Mesenchymal stem cell (in vitro differentiated cells and primary cell): ENCODE data around the gene DCHS1. TPM values are rescaled to one million over a fixed set of nuclear protein-coding genes. Genes with fewer than 3 reads are reported as not detected.
"Not testable (repeated sequence)": the region's sequence is repeated elsewhere in the genome, so short reads cannot be mapped to it uniquely, and the experiment has no call there.

Experiments
- DNase-seq: peaks from one replicate; pipeline ENCODE4 v3.0.0-alpha.2; 2013
- H2AFZ ChIP-seq: one replicate; pipeline ENCODE4 v1.6.1; 2013; ENCODE audit warnings: low read depth, mild to moderate bottlenecking, control low read depth, inconsistent platforms, low read length, moderate library complexity
- H2AK5ac ChIP-seq: 2 replicates; pipeline ENCODE4 v1.6.1; 2013; ENCODE audit warnings: low read length, moderate library complexity, mild to moderate bottlenecking, inconsistent platforms; ENCODE audit not compliant: severe bottlenecking
- H2BK120ac ChIP-seq: one replicate; pipeline ENCODE4 v1.6.1; 2013; ENCODE audit warnings: low read depth, mild to moderate bottlenecking, inconsistent platforms, low read length, moderate library complexity
- H2BK12ac ChIP-seq, 2 experiments: one replicate each; pipeline ENCODE4 v1.6.1; 2013; ENCODE audit warnings: inconsistent platforms in 2 of 2, low read length in 2 of 2, mild to moderate bottlenecking in 2 of 2, moderate library complexity in 2 of 2, control low read depth in 1 of 2
- H2BK15ac ChIP-seq: one replicate; pipeline ENCODE4 v1.6.1; 2013; ENCODE audit warnings: mild to moderate bottlenecking, low read depth, inconsistent platforms; ENCODE audit not compliant: poor library complexity, severe bottlenecking
- H2BK5ac ChIP-seq: 2 replicates; pipeline ENCODE4 v1.6.1; 2013; ENCODE audit warnings: low read depth, mild to moderate bottlenecking, low read length, control low read depth, inconsistent platforms; ENCODE audit not compliant: poor library complexity, severe bottlenecking
- H3K14ac ChIP-seq, 2 experiments: one replicate each; pipeline ENCODE4 v1.6.1; 2013; ENCODE audit warnings: inconsistent platforms in 2 of 2, low read length in 2 of 2, control low read depth in 1 of 2, mild to moderate bottlenecking in 1 of 2, moderate library complexity in 1 of 2
- H3K18ac ChIP-seq, 2 experiments: one replicate each; pipeline ENCODE4 v1.6.1; 2013; ENCODE audit warnings: inconsistent platforms in 2 of 2, low read length in 2 of 2, control low read depth in 1 of 2, low read depth in 1 of 2, mild to moderate bottlenecking in 1 of 2
- H3K23ac ChIP-seq, 2 experiments: one replicate each; pipeline ENCODE4 v1.6.1; 2013; ENCODE audit warnings: inconsistent platforms in 2 of 2, low read length in 2 of 2, mild to moderate bottlenecking in 2 of 2, moderate library complexity in 2 of 2, control low read depth in 1 of 2
- H3K27ac ChIP-seq: 2 replicates; pipeline ENCODE4 v1.5.1; 2013; ENCODE audit warnings: mild to moderate bottlenecking, moderate library complexity, low read length, control low read depth, inconsistent platforms; ENCODE audit not compliant: poor library complexity, severe bottlenecking
- H3K27me3 ChIP-seq, 2 experiments: 2 replicates each; pipeline versions ENCODE4 v1.6.1 to v1.7.0; 2013; ENCODE audit warnings: low read length in 2 of 2, mild to moderate bottlenecking in 2 of 2, moderate library complexity in 2 of 2, control low read depth in 1 of 2, inconsistent platforms in 1 of 2; ENCODE audit not compliant: control insufficient read depth in 1 of 2, insufficient read depth in 1 of 2
- H3K36me3 ChIP-seq, 2 experiments: 2 replicates each; pipeline versions ENCODE4 v1.6.1 to v1.7.0; 2013; ENCODE audit warnings: low read length in 2 of 2, control low read depth in 1 of 2, inconsistent platforms in 1 of 2, low read depth in 1 of 2, mild to moderate bottlenecking in 1 of 2; ENCODE audit not compliant: insufficient read depth in 2 of 2, control insufficient read depth in 1 of 2
- H3K4ac ChIP-seq, 2 experiments: one replicate each; pipeline ENCODE4 v1.6.1; 2013; ENCODE audit warnings: inconsistent platforms in 2 of 2, low read length in 2 of 2, mild to moderate bottlenecking in 2 of 2, moderate library complexity in 2 of 2, control low read depth in 1 of 2, low read depth in 1 of 2
- H3K4me1 ChIP-seq: 2 replicates; pipeline ENCODE4 v1.6.1; 2013; ENCODE audit warnings: low read depth, low read length, control low read depth; ENCODE audit not compliant: control insufficient read depth, insufficient read depth
- H3K4me2 ChIP-seq: 2 replicates; pipeline ENCODE4 v1.6.1; 2013; ENCODE audit warnings: low read length, mild to moderate bottlenecking, inconsistent platforms; ENCODE audit not compliant: poor library complexity, severe bottlenecking
- H3K4me3 ChIP-seq, 2 experiments: 2 replicates each; pipeline versions ENCODE4 v1.5.1 to v1.7.0; 2013; ENCODE audit warnings: low read length in 2 of 2, mild to moderate bottlenecking in 2 of 2, control low read depth in 1 of 2, low read depth in 1 of 2; ENCODE audit not compliant: insufficient read depth in 1 of 2
- H3K79me1 ChIP-seq: replicated peaks from 2 replicates; pipeline ENCODE4 v1.6.1; 2013; ENCODE audit warnings: mild to moderate bottlenecking, control low read depth, low read length, inconsistent platforms; ENCODE audit not compliant: poor library complexity, severe bottlenecking
- H3K9ac ChIP-seq: 2 replicates; pipeline ENCODE4 v1.7.0; 2013; ENCODE audit warnings: mild to moderate bottlenecking, low read length, moderate library complexity
- H3K9me3 ChIP-seq: 2 replicates; pipeline ENCODE4 v1.7.0; 2013; ENCODE audit warnings: mild to moderate bottlenecking, low read length; ENCODE audit not compliant: control insufficient read depth
- H4K8ac ChIP-seq: one replicate; pipeline ENCODE4 v1.6.1; 2013; ENCODE audit warnings: inconsistent platforms, mild to moderate bottlenecking, low read length, moderate library complexity
- H4K91ac ChIP-seq: one replicate; pipeline ENCODE4 v1.6.1; 2013; ENCODE audit warnings: mild to moderate bottlenecking, low read length, inconsistent platforms
- WGBS: methylation state at CpG from one replicate; pipeline ENCODE4 v1.1.7; 2013; ENCODE audit warnings: mixed read lengths; 5-methylcytosine and 5-hydroxymethylcytosine counted together
- polyA plus RNA-seq, 2 experiments: library from polyadenylated mRNA; stranded (reverse); fragments of 200-250 nt; gene quantifications; one replicate each; pipeline ENCODE4 v1.2.3, GENCODE V29; 2013

Gene DCHS1, protein sequence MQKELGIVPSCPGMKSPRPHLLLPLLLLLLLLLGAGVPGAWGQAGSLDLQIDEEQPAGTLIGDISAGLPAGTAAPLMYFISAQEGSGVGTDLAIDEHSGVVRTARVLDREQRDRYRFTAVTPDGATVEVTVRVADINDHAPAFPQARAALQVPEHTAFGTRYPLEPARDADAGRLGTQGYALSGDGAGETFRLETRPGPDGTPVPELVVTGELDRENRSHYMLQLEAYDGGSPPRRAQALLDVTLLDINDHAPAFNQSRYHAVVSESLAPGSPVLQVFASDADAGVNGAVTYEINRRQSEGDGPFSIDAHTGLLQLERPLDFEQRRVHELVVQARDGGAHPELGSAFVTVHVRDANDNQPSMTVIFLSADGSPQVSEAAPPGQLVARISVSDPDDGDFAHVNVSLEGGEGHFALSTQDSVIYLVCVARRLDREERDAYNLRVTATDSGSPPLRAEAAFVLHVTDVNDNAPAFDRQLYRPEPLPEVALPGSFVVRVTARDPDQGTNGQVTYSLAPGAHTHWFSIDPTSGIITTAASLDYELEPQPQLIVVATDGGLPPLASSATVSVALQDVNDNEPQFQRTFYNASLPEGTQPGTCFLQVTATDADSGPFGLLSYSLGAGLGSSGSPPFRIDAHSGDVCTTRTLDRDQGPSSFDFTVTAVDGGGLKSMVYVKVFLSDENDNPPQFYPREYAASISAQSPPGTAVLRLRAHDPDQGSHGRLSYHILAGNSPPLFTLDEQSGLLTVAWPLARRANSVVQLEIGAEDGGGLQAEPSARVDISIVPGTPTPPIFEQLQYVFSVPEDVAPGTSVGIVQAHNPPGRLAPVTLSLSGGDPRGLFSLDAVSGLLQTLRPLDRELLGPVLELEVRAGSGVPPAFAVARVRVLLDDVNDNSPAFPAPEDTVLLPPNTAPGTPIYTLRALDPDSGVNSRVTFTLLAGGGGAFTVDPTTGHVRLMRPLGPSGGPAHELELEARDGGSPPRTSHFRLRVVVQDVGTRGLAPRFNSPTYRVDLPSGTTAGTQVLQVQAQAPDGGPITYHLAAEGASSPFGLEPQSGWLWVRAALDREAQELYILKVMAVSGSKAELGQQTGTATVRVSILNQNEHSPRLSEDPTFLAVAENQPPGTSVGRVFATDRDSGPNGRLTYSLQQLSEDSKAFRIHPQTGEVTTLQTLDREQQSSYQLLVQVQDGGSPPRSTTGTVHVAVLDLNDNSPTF (N-terminal part only)
- 13.2 TPM for polyA plus RNA-seq (2013, experiment 1 of 2)
- polyA plus RNA-seq (2013, experiment 2 of 2): 12.1 TPM

DNA sequence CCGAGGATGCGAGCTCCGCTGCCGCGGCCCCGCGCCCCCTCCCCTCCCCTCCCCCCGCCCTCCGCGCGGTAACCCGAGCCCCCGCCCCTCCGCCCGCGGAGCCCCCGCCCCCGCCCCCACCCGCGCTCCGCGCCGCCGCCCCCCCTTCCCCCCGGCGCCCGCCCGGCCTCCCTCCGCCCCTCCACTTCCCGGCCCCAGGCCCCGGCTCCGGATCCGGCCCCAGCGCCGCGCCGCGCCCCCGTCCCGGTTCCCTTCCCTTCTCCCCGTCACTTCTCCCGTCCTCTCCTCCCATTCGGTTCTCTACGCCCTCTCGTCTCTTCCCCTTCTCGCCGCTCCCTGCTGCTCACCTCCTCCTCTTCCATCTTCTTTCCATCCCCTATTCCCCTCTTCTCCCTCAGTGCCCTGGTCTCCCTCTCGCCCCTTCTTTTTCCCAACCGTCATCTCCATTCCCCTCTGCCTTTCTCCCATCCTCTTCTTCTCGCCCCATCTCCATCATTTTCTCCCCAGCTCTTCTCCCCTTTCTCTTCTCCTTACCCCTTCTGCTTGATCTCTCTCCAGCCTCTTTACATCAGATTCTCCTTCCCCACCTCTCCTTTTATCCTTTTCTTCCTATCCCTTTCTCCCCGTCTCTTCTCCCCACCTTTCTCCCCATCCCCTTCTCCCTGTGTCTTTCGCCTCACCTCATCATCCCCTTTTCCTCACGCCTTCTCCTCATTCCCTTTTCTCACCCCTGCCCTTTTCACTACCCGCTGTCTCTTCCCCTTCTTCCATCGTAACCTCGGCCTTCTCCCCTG lies at the start of gene DCHS1:
DCHS1 (minus strand) TSS at position 20 of the 794 bp plus-strand sequence. CDS start 14,196 bp downstream, outside the sequence.
- Histone ChIP-seq H3K27ac (no peak within 1 kb of the TSS), H3K4me2 (peak within 1 kb of the TSS; percentile 63), H3K36me3 (no peaks in the 10 kb centered on the region), H2BK12ac (peak within 1 kb of the TSS; percentile 49 to 89), H3K4ac (peak within 1 kb of the TSS; percentile 81 to 99), H3K9ac (peak within 1 kb of the TSS; percentile 28), H3K4me1 (peaks cover 7% of the 10 kb centered on the region), H4K8ac (peak within 1 kb of the TSS; percentile 78), H3K9me3 (no peaks in the 10 kb centered on the region), H2BK5ac (no peak within 1 kb of the TSS), H3K4me3 (peak within 1 kb of the TSS; percentile 64 to 66), H2AK5ac (no peak within 1 kb of the TSS), H2BK120ac (peak within 1 kb of the TSS; percentile 87), H2BK15ac (peak within 1 kb of the TSS; percentile 60), H3K23ac (peak within 1 kb of the TSS in 1 of 2 experiments; percentile 83), H3K14ac (peak within 1 kb of the TSS in 1 of 2 experiments; percentile 96), H3K27me3 (peaks cover 49 to 56% of the 10 kb centered on the region in 2 experiments), H3K79me1 (no peaks in the 10 kb centered on the region), H4K91ac (peak within 1 kb of the TSS; percentile 93), H2AFZ (peak within 1 kb of the TSS; percentile 74), H3K18ac (peak within 1 kb of the TSS; percentile 77 to 95)
- WGBS: 5% methylated on average over 28 of the region's 56 CpGs
- DNase-seq: peak; percentile 26

DNA sequence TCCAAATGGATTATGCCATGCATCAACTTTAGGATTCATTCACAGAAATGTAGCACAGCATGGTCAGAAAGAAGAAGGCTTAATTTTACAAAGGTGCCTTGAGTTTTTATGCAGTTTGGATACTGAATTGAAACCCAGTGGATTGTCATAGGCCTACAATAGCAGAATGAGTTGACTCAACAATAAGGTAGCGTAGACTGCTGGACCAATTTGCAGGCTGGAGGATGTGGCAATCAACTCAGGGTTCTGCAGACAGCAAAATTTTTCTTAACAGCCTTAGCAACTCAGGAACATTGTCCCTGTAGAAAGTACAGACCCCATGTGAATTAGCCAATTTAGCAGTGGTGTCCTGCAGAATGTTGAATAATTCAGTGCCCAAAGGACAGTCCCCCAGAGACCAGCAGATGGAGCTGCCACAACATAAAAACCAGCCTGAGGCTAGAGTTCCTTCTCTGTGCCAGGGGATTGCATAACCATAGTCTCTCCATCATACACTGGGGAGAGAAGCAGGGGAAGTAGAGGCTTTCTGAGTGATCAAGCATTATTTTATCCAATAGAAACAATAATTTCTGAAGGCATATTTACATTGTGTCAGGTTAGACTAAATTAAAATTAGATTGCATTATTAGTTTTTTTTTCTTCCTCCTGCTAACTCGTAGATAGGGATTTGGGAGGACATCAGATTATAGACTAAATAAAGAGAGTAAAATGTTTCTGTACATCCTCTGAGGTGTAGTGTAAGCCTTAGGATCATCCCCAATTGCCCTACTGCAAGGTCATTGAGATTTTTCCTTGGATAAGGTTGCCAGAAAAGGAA lies 47.8 kb upstream of the DCHS1 start:
- Histone ChIP-seq H2AFZ (no peak overlapping the region), H3K4me1 (no peaks in the 10 kb centered on the region), H3K23ac (no peak overlapping the region), H3K9ac (peak overlapping the region; percentile 27), H3K27me3 (no peaks in the 10 kb centered on the region), H2BK12ac (no peak overlapping the region), H3K27ac (no peak overlapping the region), H3K4ac (no peak overlapping the region), H3K79me1 (no peaks in the 10 kb centered on the region), H4K91ac (no peak overlapping the region), H2BK120ac (no peak overlapping the region), H3K9me3 (no peaks in the 10 kb centered on the region), H3K14ac (no peak overlapping the region), H3K18ac (no peak overlapping the region), H4K8ac (no peak overlapping the region), H3K4me3 (no peak overlapping the region), H2BK15ac (no peak overlapping the region), H3K4me2 (no peak overlapping the region), H3K36me3 (no peaks in the 10 kb centered on the region), H2AK5ac (no peak overlapping the region), H2BK5ac (no peak overlapping the region)
- 100% methylated on average over 2 of the region's 2 CpGs for WGBS
- DNase-seq: peak; percentile 76

DNA sequence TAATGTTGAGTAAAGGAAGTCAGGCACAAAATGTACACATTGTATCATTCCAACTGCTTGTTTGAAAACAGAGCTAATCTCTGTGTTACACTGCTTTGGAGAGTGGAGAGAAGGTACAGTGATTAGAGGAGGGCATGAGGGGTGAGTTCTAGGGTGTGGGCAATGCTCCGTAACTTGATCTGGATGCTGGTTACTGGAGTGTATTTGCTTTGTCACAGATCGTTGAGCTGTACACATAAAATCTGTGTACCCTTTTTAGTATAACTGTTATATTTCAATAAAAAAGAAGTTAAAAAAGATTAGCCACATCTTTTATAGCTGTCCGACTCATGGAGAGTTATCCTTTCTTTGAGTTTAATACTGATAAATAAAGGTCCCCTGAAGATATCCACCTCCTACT lies 46.3 kb upstream of the DCHS1 start:
- H3K36me3 ChIP-seq, DNase-seq, H3K79me1 ChIP-seq, H3K9me3 ChIP-seq, H2AK5ac ChIP-seq, H3K4ac ChIP-seq, H2BK120ac ChIP-seq, H2BK5ac ChIP-seq, H3K18ac ChIP-seq, H3K27me3 ChIP-seq, H3K14ac ChIP-seq, H3K27ac ChIP-seq, H4K8ac ChIP-seq, H3K9ac ChIP-seq, H2BK15ac ChIP-seq, H4K91ac ChIP-seq, H2BK12ac ChIP-seq, H3K4me2 ChIP-seq, H3K23ac ChIP-seq, H2AFZ ChIP-seq, H3K4me3 ChIP-seq, H3K4me1 ChIP-seq: not testable (repeated sequence)
- WGBS: 100% methylated on average over 2 of the region's 3 CpGs
